ENCODE data around the gene SEMA4D.

DNA sequence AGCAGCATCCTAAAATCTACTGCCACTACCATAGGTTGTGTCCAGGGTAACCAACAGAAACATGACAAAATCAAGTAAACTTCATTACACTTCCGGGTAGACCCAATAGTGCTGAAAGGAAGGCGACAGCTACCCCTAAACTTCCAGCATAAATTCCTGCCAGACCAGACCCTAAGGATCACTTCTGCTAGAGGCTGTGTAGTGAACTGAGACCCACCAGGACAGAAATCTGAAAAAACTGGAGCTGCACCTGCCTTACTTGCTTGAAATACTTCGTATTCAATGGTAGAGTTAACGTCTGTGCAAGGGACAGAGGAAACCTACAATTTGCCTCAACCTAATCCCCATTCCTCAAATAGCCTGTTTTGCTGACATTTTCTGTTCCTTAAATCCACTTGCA lies 180.6 kb downstream of the SEMA4D start:
- TF ChIP-seq ZFX (IDR thresholded peaks at IDR 0.05; ENCODE audit: borderline replicate concordance) = no peak
- TF ChIP-seq, protein P1, sequence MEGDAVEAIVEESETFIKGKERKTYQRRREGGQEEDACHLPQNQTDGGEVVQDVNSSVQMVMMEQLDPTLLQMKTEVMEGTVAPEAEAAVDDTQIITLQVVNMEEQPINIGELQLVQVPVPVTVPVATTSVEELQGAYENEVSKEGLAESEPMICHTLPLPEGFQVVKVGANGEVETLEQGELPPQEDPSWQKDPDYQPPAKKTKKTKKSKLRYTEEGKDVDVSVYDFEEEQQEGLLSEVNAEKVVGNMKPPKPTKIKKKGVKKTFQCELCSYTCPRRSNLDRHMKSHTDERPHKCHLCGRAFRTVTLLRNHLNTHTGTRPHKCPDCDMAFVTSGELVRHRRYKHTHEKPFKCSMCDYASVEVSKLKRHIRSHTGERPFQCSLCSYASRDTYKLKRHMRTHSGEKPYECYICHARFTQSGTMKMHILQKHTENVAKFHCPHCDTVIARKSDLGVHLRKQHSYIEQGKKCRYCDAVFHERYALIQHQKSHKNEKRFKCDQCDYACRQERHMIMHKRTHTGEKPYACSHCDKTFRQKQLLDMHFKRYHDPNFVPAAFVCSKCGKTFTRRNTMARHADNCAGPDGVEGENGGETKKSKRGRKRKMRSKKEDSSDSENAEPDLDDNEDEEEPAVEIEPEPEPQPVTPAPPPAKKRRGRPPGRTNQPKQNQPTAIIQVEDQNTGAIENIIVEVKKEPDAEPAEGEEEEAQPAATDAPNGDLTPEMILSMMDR (IDR thresholded peaks at IDR 0.05) = no peak
